Tibial nerve (tissue), 4 donors: ENCODE results near the gene KCNH3. TPM values are rescaled to one million over a fixed set of nuclear protein-coding genes. Genes with fewer than 3 reads are reported as not detected.

Experiments
- DNase-seq, 2 donors: peaks; one replicate each; pipeline ENCODE4 v3.0.0-alpha.2; 2019; ENCODE audit warnings: low spot score in 2 of 2
- H3K27ac ChIP-seq, 4 donors: fragments of 200-600 bp; sonication (generic) in 3 of 4; one replicate each; pipeline ENCODE4 v1.5.1; 2017 to 2019; ENCODE audit warnings: mild to moderate bottlenecking in 1 of 4
- H3K27me3 ChIP-seq, 2 donors: fragments of 200-600 bp; sonication (generic) in 1 of 2; one replicate each; pipeline versions ENCODE4 v1.5.1 to v1.6.0; 2017 to 2019
- H3K36me3 ChIP-seq, 3 donors: fragments of 200-600 bp; sonication (generic); one replicate each; pipeline ENCODE4 v1.5.1; 2018 to 2019
- H3K4me1 ChIP-seq, 4 donors: fragments of 200-600 bp; sonication (generic) in 3 of 4; one replicate each; pipeline ENCODE4 v1.5.1; 2017 to 2019
- H3K4me3 ChIP-seq, 4 donors: fragments of 200-600 bp; sonication (generic) in 3 of 4; one replicate each; pipeline ENCODE4 v1.5.1; 2017 to 2019; ENCODE audit warnings: mild to moderate bottlenecking in 1 of 4, moderate library complexity in 1 of 4
- H3K9me3 ChIP-seq, 4 donors: fragments of 200-600 bp; sonication (generic) in 3 of 4; one replicate each; pipeline ENCODE4 v1.5.1; 2017 to 2019
- EP300 ChIP-seq, 2 donors: sonication (generic); formaldehyde crosslinking; IDR thresholded peaks; one replicate each; pipeline ENCODE4 v1.6.1; 2017; ENCODE audit warnings: antibody characterized with exemption in 2 of 2, mild to moderate bottlenecking in 1 of 2
- POLR2A ChIP-seq, 2 donors: fragments of 450-650 bp; IDR thresholded peaks; one replicate each; pipeline ENCODE4 v1.6.1; 2017; ENCODE audit warnings: antibody characterized with exemption in 2 of 2, mild to moderate bottlenecking in 2 of 2, moderate library complexity in 2 of 2
- WGBS, 2 donors: methylation state at CpG; one replicate each; pipeline ENCODE4 v1.1.5; 2018; 5-methylcytosine and 5-hydroxymethylcytosine counted together
- total RNA-seq, 4 donors: library from RNA; depleted of rRNA; stranded (reverse); fragments of >200 nt; gene quantifications; one replicate each; pipeline ENCODE4 v1.1.0, GENCODE V29; 2016
- TF ChIP-seq, protein P1 (sequence below), 5 experiments: fragments of 200-600 bp in 3 of 5; fragments of 450-650 bp in 2 of 5; sonication (generic) in 3 of 5; IDR thresholded peaks; one replicate each; pipeline ENCODE4 v1.5.1; 2016 to 2019; ENCODE audit warnings: antibody characterized with exemption in 5 of 5, mild to moderate bottlenecking in 3 of 5, moderate library complexity in 2 of 5

KCNH3 gene
- total RNA-seq, 4 donors from 2014 or later: 0.21 to 0.30 TPM; not detected in 2

GRCh38 chr12:49554266-49554665 lies 15.4 kb downstream of the KCNH3 start:
- no peak for DNase-seq
- no peak overlapping the region for H3K4me3 ChIP-seq
- H3K36me3 ChIP-seq: peaks cover 3 to 39% (median 5%) of the 10 kb centered on the region in 3 donors
- 68 to 72% methylated on average over 12 to 15 of the region's 15 CpGs for whole genome bisulfite sequencing, 2 donors
- TF ChIP-seq, protein P1, sequence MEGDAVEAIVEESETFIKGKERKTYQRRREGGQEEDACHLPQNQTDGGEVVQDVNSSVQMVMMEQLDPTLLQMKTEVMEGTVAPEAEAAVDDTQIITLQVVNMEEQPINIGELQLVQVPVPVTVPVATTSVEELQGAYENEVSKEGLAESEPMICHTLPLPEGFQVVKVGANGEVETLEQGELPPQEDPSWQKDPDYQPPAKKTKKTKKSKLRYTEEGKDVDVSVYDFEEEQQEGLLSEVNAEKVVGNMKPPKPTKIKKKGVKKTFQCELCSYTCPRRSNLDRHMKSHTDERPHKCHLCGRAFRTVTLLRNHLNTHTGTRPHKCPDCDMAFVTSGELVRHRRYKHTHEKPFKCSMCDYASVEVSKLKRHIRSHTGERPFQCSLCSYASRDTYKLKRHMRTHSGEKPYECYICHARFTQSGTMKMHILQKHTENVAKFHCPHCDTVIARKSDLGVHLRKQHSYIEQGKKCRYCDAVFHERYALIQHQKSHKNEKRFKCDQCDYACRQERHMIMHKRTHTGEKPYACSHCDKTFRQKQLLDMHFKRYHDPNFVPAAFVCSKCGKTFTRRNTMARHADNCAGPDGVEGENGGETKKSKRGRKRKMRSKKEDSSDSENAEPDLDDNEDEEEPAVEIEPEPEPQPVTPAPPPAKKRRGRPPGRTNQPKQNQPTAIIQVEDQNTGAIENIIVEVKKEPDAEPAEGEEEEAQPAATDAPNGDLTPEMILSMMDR (IDR thresholded peaks at IDR 0.05): no peak
- TF ChIP-seq POLR2A (IDR thresholded peaks at IDR 0.05): no peak
- TF ChIP-seq EP300 (IDR thresholded peaks at IDR 0.05): no peak
- no peaks in the 10 kb centered on the region for H3K9me3 ChIP-seq
- H3K27me3 ChIP-seq: no peaks in the 10 kb centered on the region
- H3K27ac ChIP-seq: no peak overlapping the region
- peaks cover 0 to 5% (median 3%) of the 10 kb centered on the region in 4 donors for H3K4me1 ChIP-seq

- Histone ChIP-seq H3K9me3 (no peaks in the 10 kb centered on the region), H3K27ac (no peak overlapping the region), H3K4me3 (no peak overlapping the region), H3K4me1 (no peaks in the 10 kb centered on the region), H3K27me3 (no peaks in the 10 kb centered on the region), H3K36me3 (peaks cover 5 to 55% (median 15%) of the 10 kb centered on the region in 3 donors)
- no peak for DNase-seq
- 85 to 88% methylated on average over 2 to 18 of the region's 18 CpGs for WGBS, 2 donors
- TF ChIP-seq POLR2A (IDR thresholded peaks at IDR 0.05) (no peak), EP300 (IDR thresholded peaks at IDR 0.05) (no peak)
- TF ChIP-seq, protein P1 (IDR thresholded peaks at IDR 0.05): no peak
Observed at GRCh38 chr12:49555631-49556390, 17.0 kb downstream of the KCNH3 start.

DNA sequence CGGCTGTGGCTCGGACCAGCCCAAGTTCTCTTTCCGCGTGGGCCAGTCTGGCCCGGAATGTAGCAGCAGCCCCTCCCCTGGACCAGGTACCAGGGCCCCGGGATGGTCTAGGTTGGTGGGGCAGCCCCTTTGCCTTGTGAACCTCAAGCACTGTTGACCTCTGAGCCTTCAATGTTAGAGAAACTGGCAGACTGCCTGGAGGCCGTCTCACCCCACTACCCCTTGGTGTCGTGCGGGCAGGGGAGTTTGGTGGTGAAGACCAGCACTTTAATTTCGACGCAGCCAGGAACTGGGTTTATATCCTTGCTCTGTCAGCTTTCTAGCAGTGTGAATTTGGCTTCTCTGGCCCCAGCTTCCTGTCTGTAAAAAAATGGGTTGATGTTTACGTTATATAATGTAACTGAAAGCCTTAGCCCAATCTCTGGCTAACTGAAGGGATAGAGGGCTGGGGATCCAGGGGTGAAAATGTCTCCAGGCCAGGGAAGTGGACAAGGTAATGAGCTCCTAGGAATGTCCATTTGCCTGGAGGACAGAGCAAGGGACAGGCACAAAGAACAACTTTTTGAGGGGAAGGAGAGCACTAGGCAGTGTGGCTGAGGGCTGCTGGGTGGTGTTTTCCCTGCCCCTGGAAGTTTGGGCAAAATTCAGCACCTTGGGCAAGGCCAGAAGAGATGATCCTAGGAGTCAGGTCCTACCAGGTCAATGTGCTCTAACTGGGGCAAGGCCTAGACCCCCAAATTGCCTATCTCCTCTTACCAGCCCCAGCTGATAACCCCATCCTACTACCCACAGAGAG lies 17.8 kb downstream of the KCNH3 start:
- peaks cover 11 to 62% (median 15%) of the 10 kb centered on the region in 3 donors for H3K36me3 ChIP-seq
- WGBS, 2 donors: 74% methylated on average over 12 of the region's 12 CpGs
- no peak overlapping the region for H3K27ac ChIP-seq
- no peaks in the 10 kb centered on the region for H3K9me3 ChIP-seq
- H3K4me3 ChIP-seq: no peak overlapping the region
- H3K27me3 ChIP-seq: no peaks in the 10 kb centered on the region
- TF ChIP-seq, protein P1 (IDR thresholded peaks at IDR 0.05): no peak
- TF ChIP-seq EP300 (IDR thresholded peaks at IDR 0.05) (no peak), POLR2A (IDR thresholded peaks at IDR 0.05) (no peak)
- no peak for DNase-seq
- H3K4me1 ChIP-seq: no peaks in the 10 kb centered on the region

GRCh38 chr12:49557187-49557916 lies 18.5 kb downstream of the KCNH3 start:
- no peak for TF ChIP-seq POLR2A (IDR thresholded peaks at IDR 0.05)
- TF ChIP-seq EP300 (IDR thresholded peaks at IDR 0.05): no peak
- TF ChIP-seq, protein P1 (IDR thresholded peaks at IDR 0.05): no peak
- H3K4me3 ChIP-seq: no peak overlapping the region
- H3K36me3 ChIP-seq: peaks cover 13 to 70% (median 19%) of the 10 kb centered on the region in 3 donors
- WGBS, 2 donors: 86 to 87% methylated on average over 17 of the region's 18 CpGs
- no peaks in the 10 kb centered on the region for H3K9me3 ChIP-seq
- no peaks in the 10 kb centered on the region for H3K27me3 ChIP-seq
- DNase-seq: no peak
- H3K4me1 ChIP-seq: no peaks in the 10 kb centered on the region
- no peak overlapping the region for H3K27ac ChIP-seq
